Measurements from ENCODE around the gene TMEM225. TPM values are rescaled to one million over a fixed set of nuclear protein-coding genes. Genes with fewer than 3 reads are reported as not detected.

The TMEM225 gene
- total and polyA plus RNA-seq, 2 donors (not counting 3 experiments of a cell fraction or from before 2014, with no cell fraction given), result not detected

GRCh38 chr11:123903932-123904331 is 18.5 kb upstream of the TMEM225 start:
- CTCF ChIA-PET, result no interaction called here
- POLR2A ChIA-PET, result no interaction called here
- no peak for FAIRE-seq
- H4K20me1 ChIP-seq (replicated peaks; ENCODE audit: control insufficient read depth, extremely low read depth, insufficient read depth, low read length), result no peaks in the 10 kb centered on the region
- H3K4me3 ChIP-seq (replicated peaks in 1 of 3; ENCODE audit: insufficient read depth in 1 of 3, low read depth in 1 of 3, low read length in 3 of 3), result no peak overlapping the region
- intact Hi-C loops (cut with micrococcal nuclease), result no loop called here
- H3K4me1 ChIP-seq (ENCODE audit: control insufficient read depth, extremely low read depth, insufficient read depth, low read length), result no peaks in the 10 kb centered on the region
- no peak overlapping the region for H3K27ac ChIP-seq (ENCODE audit: insufficient read depth, low read depth, low read length)
- no peak overlapping the region for H2AFZ ChIP-seq (ENCODE audit: low read depth, low read length)
- no peaks in the 10 kb centered on the region for H3K36me3 ChIP-seq (ENCODE audit: control insufficient read depth in 2 of 2, extremely low read depth in 1 of 2, insufficient read depth in 2 of 2, low read length in 2 of 2)
- no peaks in the 10 kb centered on the region for H3K9me3 ChIP-seq (replicated peaks; ENCODE audit: control insufficient read depth, insufficient read depth, low read length)
- no peaks in the 10 kb centered on the region for H3K27me3 ChIP-seq (ENCODE audit: control insufficient read depth in 2 of 2, insufficient read depth in 2 of 2, low read length in 2 of 2)
- BruUV-seq (replicated peaks), result no TSS peak
- TF ChIP-seq FOS (IDR thresholded peaks at IDR 0.05; ENCODE audit: borderline replicate concordance, insufficient read depth, low read length), result no peak
- no peak for TF ChIP-seq MYC (IDR thresholded peaks at IDR 0.05; ENCODE audit: low read depth, low read length)
- no peak for TF ChIP-seq POLR2A (IDR thresholded peaks at IDR 0.05; ENCODE audit: low read depth, low read length)
- no peak for TF ChIP-seq GATA2 (IDR thresholded peaks at IDR 0.05; ENCODE audit: insufficient read depth, insufficient read length, low read depth, low read length)
- no peak for TF ChIP-seq CTCF (IDR thresholded peaks at IDR 0.05; ENCODE audit: extremely low read depth in 1 of 2, insufficient read depth in 1 of 2, low read depth in 1 of 2, low read length in 2 of 2)
- TF ChIP-seq JUN (IDR thresholded peaks at IDR 0.05; ENCODE audit: borderline replicate concordance, insufficient read depth, insufficient read length, low read depth), result no peak
- no peak for TF ChIP-seq MAX (IDR thresholded peaks at IDR 0.05; ENCODE audit: insufficient read depth, insufficient read length)
- TF ChIP-seq EZH2 (IDR thresholded peaks at IDR 0.05; ENCODE audit: borderline replicate concordance, low read depth, low read length, severe bottlenecking), result no peak
- TF ChIP-seq POLR2AphosphoS5 (IDR thresholded peaks at IDR 0.05; ENCODE audit: insufficient read depth, low read depth, low read length), result no peak
- no peak overlapping the region for H3K4me2 ChIP-seq (ENCODE audit: insufficient read depth, low read length)
- no peaks in the 10 kb centered on the region for H3K79me2 ChIP-seq (ENCODE audit: control insufficient read depth, insufficient read depth, low read length)
- DNase-seq (ENCODE audit: low read depth, low spot score), result no peak
- no peak overlapping the region for H3K9ac ChIP-seq (replicated peaks; ENCODE audit: extremely low read depth, insufficient read depth, low read length)
- no peaks in the 10 kb centered on the region for H3K9me1 ChIP-seq (replicated peaks; ENCODE audit: control insufficient read depth, extremely low read depth, insufficient read depth, low read length)
- dilution Hi-C loops (cut with MboI; ENCODE audit: extremely low pct_ligation_motif_present, low sequenced_read_pairs), result no loop called here

All from endothelial cell of umbilical vein (primary cell).